ENCODE data around the gene STX2.
"Not testable (repeated sequence)": the region's sequence is repeated elsewhere in the genome, so short reads cannot be mapped to it uniquely, and the experiment has no call there.

STX2 gene

DNA sequence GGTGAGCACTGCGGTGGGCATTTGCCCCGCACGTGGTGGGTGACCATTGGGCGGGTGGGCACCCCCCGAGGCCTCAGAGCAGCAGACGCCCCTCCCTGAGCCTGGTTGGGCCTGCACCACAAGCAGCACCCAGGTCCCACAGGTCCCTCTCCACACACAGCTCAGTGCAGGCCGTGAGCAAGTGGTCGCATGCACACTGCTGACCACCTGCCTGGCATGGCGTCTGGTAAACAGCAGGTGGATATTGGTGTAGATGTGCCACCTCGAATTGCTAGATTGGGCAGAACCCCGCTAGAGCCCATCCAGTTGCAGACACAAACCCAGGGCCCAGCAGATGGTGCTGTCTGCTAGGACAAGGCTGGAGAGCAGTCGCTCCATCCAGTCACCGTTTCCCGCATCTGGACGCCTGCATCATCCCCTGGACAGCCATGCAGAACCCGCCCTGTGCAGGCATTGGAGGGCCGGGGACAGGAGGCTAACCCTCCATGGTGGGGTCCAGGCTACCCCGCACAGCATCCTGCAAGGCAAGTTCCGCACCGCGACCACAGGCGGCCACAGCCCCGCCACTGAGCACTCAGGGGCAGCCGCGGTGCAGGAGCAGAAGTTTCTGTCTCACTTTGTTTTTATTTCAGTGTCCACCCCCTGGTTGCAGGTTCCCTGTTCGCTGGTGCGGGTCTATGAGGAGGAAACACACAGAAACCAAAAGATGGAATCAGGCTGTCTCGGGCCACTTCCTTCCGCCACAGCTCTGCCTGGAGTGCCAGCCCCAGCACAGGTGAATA, 77.3 kb downstream of the STX2 start:
- DNase-seq = peak in 2 of 4 experiments; percentile 16 to 31

GRCh38 chr12:130754234-130754901, 84.7 kb downstream of the STX2 start:
- DNase-seq = no peak

- DNase-seq = no peak
Measured at GRCh38 chr12:130752692-130753230, 86.3 kb downstream of the STX2 start.

- not testable (repeated sequence) for DNase-seq
Measured at GRCh38 chr12:130752037-130752436, 87.0 kb downstream of the STX2 start.

DNA sequence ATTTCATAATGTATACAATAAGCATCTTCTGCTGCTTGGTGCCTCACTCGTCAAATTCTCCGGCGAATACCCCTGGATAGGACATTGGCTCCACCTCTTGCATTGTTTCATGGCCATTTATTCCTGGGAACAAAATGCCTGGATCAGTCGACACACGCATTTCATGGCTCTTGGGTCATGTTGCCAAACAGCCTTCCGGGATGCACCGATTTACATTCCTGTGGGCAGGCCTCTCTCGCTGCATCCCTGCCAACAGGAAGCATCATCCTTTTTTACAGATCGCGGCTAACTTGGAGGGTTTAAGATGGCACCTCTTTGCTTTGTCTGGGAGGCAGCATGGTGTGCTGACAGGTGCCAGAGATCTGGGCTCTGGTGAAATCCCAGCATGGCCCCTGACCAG, 90.3 kb downstream of the STX2 start:
- DNase-seq = no peak

GRCh38 chr12:130747867-130748740, 90.9 kb downstream of the STX2 start:
- peak; percentile 9 to 58 (median 44) for DNase-seq

- no peak for DNase-seq
Measured at GRCh38 chr12:130746546-130746945, 92.5 kb downstream of the STX2 start.

GRCh38 chr12:130745921-130746320, 93.1 kb downstream of the STX2 start:
- no peak for DNase-seq

DNA sequence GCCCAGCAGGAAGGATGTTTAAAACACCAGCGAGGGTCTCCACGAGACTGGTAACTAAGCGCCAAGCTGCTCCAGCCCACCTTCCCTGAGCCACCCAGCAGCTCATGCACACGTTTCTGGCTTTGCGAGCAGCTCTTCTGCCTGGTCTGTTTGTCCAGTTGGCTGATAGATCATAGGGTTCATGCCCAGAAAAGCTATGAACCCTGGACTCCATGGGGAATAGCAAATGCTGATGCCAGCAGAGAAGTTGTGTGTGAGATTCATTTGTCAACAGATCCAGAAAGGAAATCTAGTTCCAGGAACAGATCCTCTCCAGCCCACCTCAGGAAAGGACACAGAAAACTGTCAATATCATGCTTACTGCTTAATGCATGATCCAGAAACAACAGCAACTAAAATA, 94.8 kb downstream of the STX2 start:
- no peak for DNase-seq

GRCh38 chr12:130743606-130744005, 95.4 kb downstream of the STX2 start:
- DNase-seq = no peak

- DNase-seq = no peak
Measured at GRCh38 chr12:130743176-130743575, 95.9 kb downstream of the STX2 start.

GRCh38 chr12:130742716-130743115, 96.3 kb downstream of the STX2 start:
- no peak for DNase-seq

- no peak for DNase-seq
Measured at GRCh38 chr12:130742112-130742511, 96.9 kb downstream of the STX2 start.
